ENCODE results near the gene MISP3.
A peak's percentile ranks its signal among the peaks of the same experiment; 100 is the strongest.

MISP3 gene

GRCh38 chr19:14081797-14082674 lies 9.4 kb downstream of the MISP3 start:
- peak overlapping the region; percentile 75 for H3K4me3 ChIP-seq (ENCODE audit: low read depth, low read length)
- TF ChIP-seq CTCF (IDR thresholded peaks at IDR 0.05; ENCODE audit: low read depth, low read length, missing control alignments): no peak
- no peak for DNase-seq (ENCODE audit: low read depth)

- peak overlapping the region; percentile 75; the same call in 1 of the 2 replicates for H3K4me3 ChIP-seq (ENCODE audit: low read depth, low read length)
- no peak for TF ChIP-seq CTCF (IDR thresholded peaks at IDR 0.05; ENCODE audit: low read depth, low read length, missing control alignments)
- no peak for DNase-seq (ENCODE audit: low read depth)
Measured at GRCh38 chr19:14082675-14082960, 10.0 kb downstream of the MISP3 start.

GRCh38 chr19:14085309-14085995 lies 12.9 kb downstream of the MISP3 start, which contains the start of gene C19orf67:
C19orf67 (minus strand) TSS chr19:14085783; CDS start chr19:14085627, 156 bp downstream.
- DNase-seq (ENCODE audit: low read depth): no peak
- no peak within 1 kb of the TSS for H3K4me3 ChIP-seq (ENCODE audit: low read depth, low read length)
- no peak for TF ChIP-seq CTCF (IDR thresholded peaks at IDR 0.05; ENCODE audit: low read depth, low read length, missing control alignments)

- no peak for TF ChIP-seq CTCF (IDR thresholded peaks at IDR 0.05; ENCODE audit: low read depth, low read length, missing control alignments)
- no peak for DNase-seq (ENCODE audit: low read depth)
- no peak overlapping the region for H3K4me3 ChIP-seq (ENCODE audit: low read depth, low read length)
Measured at GRCh38 chr19:14086098-14086497, 13.5 kb downstream of the MISP3 start.

GRCh38 chr19:14088634-14089411 lies 16.2 kb downstream of the MISP3 start:
- no peak for DNase-seq (ENCODE audit: low read depth)
- H3K4me3 ChIP-seq (ENCODE audit: low read depth, low read length): peak overlapping the region; percentile 62
- TF ChIP-seq CTCF (IDR thresholded peaks at IDR 0.05; ENCODE audit: low read depth, low read length, missing control alignments): no peak

- peak; percentile 31 for TF ChIP-seq CTCF (IDR thresholded peaks at IDR 0.05; ENCODE audit: low read depth, low read length, missing control alignments)
- H3K4me3 ChIP-seq (ENCODE audit: low read depth, low read length): peak overlapping the region; percentile 62
- DNase-seq (ENCODE audit: low read depth): no peak
Measured at GRCh38 chr19:14089412-14089661, 16.8 kb downstream of the MISP3 start.
